ENCODE data around the gene JPH2. TPM values are rescaled to one million over a fixed set of nuclear protein-coding genes. Genes with fewer than 3 reads are reported as not detected.

JPH2 gene
- total RNA-seq, 6 donors from 2014 or later = 3.5 to 9.2 (median 5.0) TPM

DNA sequence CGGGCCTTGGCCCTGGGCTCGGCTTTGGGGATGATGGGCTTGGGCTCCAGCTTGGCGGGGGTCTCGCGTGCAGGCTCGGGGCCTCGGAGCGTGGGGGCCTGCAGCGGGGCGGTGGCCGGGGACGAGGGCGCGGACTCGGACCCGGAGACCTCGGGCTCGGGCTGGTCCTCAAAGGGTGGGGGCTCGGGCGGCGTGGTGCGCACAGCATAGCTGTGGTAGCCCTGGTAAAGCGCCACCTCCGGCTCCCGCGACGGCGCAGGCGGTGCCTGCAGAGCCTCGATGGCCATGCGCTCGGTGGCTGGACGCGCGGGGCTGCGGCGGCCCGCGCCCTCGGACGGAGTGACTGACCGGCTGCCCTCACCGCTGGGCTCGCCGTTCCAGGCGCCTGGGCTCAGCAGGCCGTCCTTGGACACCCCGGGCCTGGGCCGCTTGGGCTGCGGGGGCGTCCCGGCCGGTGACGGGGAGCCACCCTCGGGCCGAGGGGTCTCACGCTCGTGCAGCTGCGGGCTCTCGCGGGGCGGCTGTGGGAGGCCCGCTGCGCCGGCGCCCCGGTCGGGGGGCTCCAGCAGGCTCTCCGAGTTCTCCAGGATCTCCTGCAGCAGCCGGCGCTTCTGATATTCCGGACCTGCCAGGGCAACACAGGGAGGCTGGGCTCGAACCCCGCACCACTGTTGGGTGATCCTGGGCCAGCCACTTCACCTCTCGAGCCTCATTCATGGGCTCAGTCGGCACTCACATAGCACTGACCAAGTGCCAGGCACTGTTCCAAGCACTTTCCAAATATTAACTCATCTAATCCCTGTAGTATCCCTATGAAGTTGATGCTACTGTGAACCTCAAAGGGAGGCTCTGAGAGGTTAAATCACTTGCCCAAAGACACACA lies 71.0 kb downstream of the JPH2 start:
- peak in 1 of 2 donors; percentile 83 for DNase-seq
- H3K27me3 ChIP-seq = peaks cover 0 to 14% (median 4%) of the 10 kb centered on the region in 4 donors
- WGBS, 2 donors = 36 to 70% methylated on average over 11 to 14 of the region's 76 CpGs
- H3K36me3 ChIP-seq = no peaks in the 10 kb centered on the region
- no peaks in the 10 kb centered on the region for H3K9me3 ChIP-seq
- H3K4me3 ChIP-seq = no peak overlapping the region
- H3K4me1 ChIP-seq = no peaks in the 10 kb centered on the region
- TF ChIP-seq EP300 (IDR thresholded peaks at IDR 0.05) (no peak), CTCF (IDR thresholded peaks at IDR 0.05) (no peak), POLR2AphosphoS5 (IDR thresholded peaks at IDR 0.05) (no peak), POLR2A (IDR thresholded peaks at IDR 0.05) (no peak)
- H3K27ac ChIP-seq = no peak overlapping the region
- no peak for ATAC-seq (ENCODE audit: low FRiP score in 2 of 2)

- DNase-seq (no peak), ATAC-seq (ENCODE audit: low FRiP score in 2 of 2) (no peak)
- WGBS, 2 donors = 85% methylated on average over 7 of the region's 7 CpGs
- Histone ChIP-seq H3K4me3 (no peak overlapping the region), H3K27ac (no peak overlapping the region), H3K9me3 (no peaks in the 10 kb centered on the region), H3K27me3 (peaks cover 0 to 14% (median 4%) of the 10 kb centered on the region in 4 donors), H3K36me3 (no peaks in the 10 kb centered on the region), H3K4me1 (no peaks in the 10 kb centered on the region)
- TF ChIP-seq EP300 (IDR thresholded peaks at IDR 0.05) (no peak), POLR2AphosphoS5 (IDR thresholded peaks at IDR 0.05) (no peak), POLR2A (IDR thresholded peaks at IDR 0.05) (no peak), CTCF (IDR thresholded peaks at IDR 0.05) (no peak)
Observed at GRCh38 chr20:44115181-44115580, 71.8 kb downstream of the JPH2 start.

GRCh38 chr20:44113618-44114376 lies 73.2 kb downstream of the JPH2 start:
- H3K27me3 ChIP-seq = peaks cover 0 to 14% (median 4%) of the 10 kb centered on the region in 4 donors
- ATAC-seq (ENCODE audit: low FRiP score in 2 of 2) (no peak), DNase-seq (no peak)
- H3K4me1 ChIP-seq = no peaks in the 10 kb centered on the region
- 63 to 65% methylated on average over 8 of the region's 8 CpGs for WGBS, 2 donors
- no peaks in the 10 kb centered on the region for H3K36me3 ChIP-seq
- no peak overlapping the region for H3K4me3 ChIP-seq
- TF ChIP-seq POLR2A (IDR thresholded peaks at IDR 0.05) (no peak), CTCF (IDR thresholded peaks at IDR 0.05) (no peak), EP300 (IDR thresholded peaks at IDR 0.05) (no peak), POLR2AphosphoS5 (IDR thresholded peaks at IDR 0.05) (no peak)
- no peak overlapping the region for H3K27ac ChIP-seq
- H3K9me3 ChIP-seq = no peaks in the 10 kb centered on the region

DNA sequence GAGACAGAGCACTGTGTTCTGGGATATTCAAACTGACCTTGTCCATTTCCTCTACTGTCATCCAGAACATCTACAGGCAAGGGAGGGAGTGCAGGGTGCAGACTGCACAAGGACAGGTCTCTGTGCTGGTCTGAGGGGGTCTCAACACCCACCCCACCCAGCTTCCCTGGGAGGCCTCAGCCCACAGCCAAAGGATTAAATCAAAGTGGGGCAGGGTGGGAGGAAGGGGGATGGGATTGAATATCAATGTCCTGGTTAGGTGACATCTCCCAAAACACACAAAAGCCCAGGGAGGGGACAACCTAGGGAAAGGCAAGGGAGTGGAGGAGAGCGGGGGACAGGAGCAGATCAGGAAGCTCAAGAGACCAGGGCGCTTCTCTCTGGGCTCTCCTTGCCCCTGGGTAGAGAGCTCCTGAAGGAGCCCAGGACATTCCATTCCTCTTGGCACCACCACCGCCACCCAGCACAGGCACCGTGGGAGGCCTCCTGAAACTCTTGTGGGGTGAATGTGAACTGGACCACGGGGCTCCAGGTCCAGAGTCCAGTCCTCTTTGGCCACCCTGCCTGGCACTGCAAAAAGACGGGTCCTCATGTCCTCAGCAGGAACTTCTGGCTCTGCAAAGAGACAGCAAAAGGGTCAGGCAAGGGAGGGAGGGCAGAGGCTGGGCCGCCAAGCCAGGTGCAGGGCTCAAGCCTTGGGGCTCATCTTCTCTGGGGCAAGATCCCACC lies 73.9 kb downstream of the JPH2 start:
- Histone ChIP-seq H3K27ac (no peak overlapping the region), H3K4me1 (no peaks in the 10 kb centered on the region), H3K4me3 (no peak overlapping the region), H3K27me3 (peaks cover 0 to 14% (median 4%) of the 10 kb centered on the region in 4 donors), H3K9me3 (peaks cover 0 to 3% (median 0%) of the 10 kb centered on the region in 4 donors), H3K36me3 (no peaks in the 10 kb centered on the region)
- TF ChIP-seq POLR2AphosphoS5 (IDR thresholded peaks at IDR 0.05) (no peak), EP300 (IDR thresholded peaks at IDR 0.05) (no peak), CTCF (IDR thresholded peaks at IDR 0.05) (no peak), POLR2A (IDR thresholded peaks at IDR 0.05) (no peak)
- peak in 1 of 2 donors; percentile 31 for DNase-seq
- ATAC-seq (ENCODE audit: low FRiP score in 2 of 2) = no peak
- 81 to 84% methylated on average over 3 to 7 of the region's 7 CpGs for WGBS, 2 donors
